Gastroesophageal sphincter (tissue), 3 donors: Measurements from ENCODE around the gene FCHSD1.

Experiments
- POLR2AphosphoS5 ChIP-seq: sonication (generic); formaldehyde crosslinking; IDR thresholded peaks from one replicate; pipeline ENCODE4 v1.6.1; 2017; ENCODE audit warnings: antibody characterized with exemption
- TF ChIP-seq, protein P1 (sequence below), 4 experiments: fragments of 200-600 bp in 2 of 4; fragments of 450-650 bp in 2 of 4; sonication (generic) in 1 of 4; IDR thresholded peaks; one replicate each; pipeline ENCODE4 v1.5.1; 2017 to 2019; ENCODE audit warnings: antibody characterized with exemption in 4 of 4, mild to moderate bottlenecking in 2 of 4, moderate library complexity in 2 of 4

DNA sequence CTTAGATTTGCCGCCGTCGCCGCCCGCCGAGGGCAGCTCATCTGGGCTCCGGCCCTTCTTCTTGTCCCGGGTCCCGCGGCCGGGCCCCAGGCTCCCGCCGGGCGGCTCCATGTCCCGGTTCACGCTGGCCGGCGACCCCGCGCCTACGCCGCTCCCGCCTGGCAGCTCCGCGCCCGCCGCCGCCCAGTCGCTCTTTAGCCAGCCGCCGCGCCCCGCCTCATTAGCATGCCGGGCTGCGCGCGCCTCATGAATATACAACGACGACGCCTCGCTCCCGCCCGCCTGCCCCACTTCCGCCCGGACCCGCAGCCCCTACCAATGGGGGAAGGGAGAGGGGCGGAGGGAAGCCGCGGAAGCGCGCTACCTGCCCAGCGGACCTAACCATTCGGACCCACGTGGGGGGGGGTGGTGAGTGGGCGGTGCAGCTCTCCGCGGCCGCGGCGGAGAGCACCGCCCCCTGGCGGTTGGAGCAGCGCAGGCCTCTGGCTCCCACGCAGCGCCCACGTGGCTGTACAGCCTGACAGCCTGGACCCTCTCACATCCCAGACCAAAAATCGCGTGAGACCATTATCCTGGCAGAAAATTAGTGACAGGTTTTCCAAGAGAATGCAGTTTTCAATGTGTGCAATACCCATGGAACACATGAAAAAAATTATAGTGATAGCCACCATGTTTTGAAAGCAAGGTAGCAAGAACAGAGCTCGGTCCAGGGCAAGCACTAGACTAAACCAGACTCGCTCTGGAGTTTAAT lies 32.2 kb downstream of the FCHSD1 start, which contains the start of gene DIAPH1:
- TF ChIP-seq, protein P1, sequence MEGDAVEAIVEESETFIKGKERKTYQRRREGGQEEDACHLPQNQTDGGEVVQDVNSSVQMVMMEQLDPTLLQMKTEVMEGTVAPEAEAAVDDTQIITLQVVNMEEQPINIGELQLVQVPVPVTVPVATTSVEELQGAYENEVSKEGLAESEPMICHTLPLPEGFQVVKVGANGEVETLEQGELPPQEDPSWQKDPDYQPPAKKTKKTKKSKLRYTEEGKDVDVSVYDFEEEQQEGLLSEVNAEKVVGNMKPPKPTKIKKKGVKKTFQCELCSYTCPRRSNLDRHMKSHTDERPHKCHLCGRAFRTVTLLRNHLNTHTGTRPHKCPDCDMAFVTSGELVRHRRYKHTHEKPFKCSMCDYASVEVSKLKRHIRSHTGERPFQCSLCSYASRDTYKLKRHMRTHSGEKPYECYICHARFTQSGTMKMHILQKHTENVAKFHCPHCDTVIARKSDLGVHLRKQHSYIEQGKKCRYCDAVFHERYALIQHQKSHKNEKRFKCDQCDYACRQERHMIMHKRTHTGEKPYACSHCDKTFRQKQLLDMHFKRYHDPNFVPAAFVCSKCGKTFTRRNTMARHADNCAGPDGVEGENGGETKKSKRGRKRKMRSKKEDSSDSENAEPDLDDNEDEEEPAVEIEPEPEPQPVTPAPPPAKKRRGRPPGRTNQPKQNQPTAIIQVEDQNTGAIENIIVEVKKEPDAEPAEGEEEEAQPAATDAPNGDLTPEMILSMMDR (IDR thresholded peaks at IDR 0.05): peak; percentile 97 to 100 (median 98)
- peak; percentile 70 for TF ChIP-seq POLR2AphosphoS5
